ENCODE measurements around the gene DHCR7. TPM values are rescaled to one million over a fixed set of nuclear protein-coding genes. Genes with fewer than 3 reads are reported as not detected.

DHCR7 gene
- total RNA-seq, 2 donors from 2014 or later: 87.7 to 130 TPM

DNA sequence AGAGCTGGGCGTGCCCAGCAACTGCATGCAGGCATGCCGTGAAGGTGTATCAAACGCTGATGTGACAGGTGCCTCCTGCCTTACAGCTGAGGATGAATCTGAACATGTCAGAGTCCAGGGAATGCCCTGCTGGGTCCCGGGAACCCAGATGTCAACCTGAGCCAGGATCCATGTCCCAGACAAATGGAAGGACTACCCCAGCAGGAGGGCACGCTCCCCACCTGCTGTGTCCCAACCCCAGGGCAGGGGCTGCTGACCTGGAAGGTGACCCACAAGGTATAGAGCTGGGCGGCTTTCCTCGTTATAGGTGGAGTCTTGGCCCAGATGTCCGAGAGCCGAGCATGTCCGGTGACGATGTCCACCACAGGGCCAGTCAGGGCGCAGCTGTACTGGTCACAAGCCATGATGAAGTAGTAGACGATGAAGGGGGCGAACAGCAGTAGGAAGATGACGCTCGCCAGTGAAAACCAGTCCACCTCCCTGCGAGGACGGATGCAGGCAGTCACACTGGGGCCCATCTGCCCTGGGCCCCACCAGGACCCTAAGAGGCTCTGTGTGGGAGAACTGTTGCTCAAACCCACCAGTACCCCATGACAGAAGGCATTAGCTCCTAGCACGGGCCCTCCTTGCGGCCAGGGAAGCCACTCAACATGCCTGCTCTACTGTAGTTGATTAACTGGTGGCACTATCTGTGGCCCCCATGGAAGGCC lies 4.3 kb downstream of the DHCR7 start:
- no peak overlapping the region for H3K4me3 ChIP-seq (ENCODE audit: low read length)
- no peak for DNase-seq
- Mint-ChIP-seq H3K36me3 (ENCODE audit: low read depth) (peaks cover 68% of the 10 kb centered on the region), H3K4me3 (no peak overlapping the region), H3K27ac (no peak overlapping the region), H3K27me3 (ENCODE audit: insufficient read depth) (no peaks in the 10 kb centered on the region), H3K4me1 (peaks cover 10% of the 10 kb centered on the region), H3K9me3 (peaks cover 6% of the 10 kb centered on the region)
- TF ChIP-seq, protein P1, sequence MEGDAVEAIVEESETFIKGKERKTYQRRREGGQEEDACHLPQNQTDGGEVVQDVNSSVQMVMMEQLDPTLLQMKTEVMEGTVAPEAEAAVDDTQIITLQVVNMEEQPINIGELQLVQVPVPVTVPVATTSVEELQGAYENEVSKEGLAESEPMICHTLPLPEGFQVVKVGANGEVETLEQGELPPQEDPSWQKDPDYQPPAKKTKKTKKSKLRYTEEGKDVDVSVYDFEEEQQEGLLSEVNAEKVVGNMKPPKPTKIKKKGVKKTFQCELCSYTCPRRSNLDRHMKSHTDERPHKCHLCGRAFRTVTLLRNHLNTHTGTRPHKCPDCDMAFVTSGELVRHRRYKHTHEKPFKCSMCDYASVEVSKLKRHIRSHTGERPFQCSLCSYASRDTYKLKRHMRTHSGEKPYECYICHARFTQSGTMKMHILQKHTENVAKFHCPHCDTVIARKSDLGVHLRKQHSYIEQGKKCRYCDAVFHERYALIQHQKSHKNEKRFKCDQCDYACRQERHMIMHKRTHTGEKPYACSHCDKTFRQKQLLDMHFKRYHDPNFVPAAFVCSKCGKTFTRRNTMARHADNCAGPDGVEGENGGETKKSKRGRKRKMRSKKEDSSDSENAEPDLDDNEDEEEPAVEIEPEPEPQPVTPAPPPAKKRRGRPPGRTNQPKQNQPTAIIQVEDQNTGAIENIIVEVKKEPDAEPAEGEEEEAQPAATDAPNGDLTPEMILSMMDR (conservative IDR thresholded peaks at IDR 0.05): no peak
- H3K9ac ChIP-seq (ENCODE audit: extremely low read depth, low read length, poor library complexity, severe bottlenecking): no peak overlapping the region
- no peaks in the 10 kb centered on the region for H3K27me3 ChIP-seq (ENCODE audit: control insufficient read depth, insufficient read depth, low read length, poor library complexity, severe bottlenecking)
- peaks cover 2% of the 10 kb centered on the region for H3K4me1 ChIP-seq (ENCODE audit: control insufficient read depth, insufficient read depth, low read length)
- H3K9me3 ChIP-seq (ENCODE audit: control insufficient read depth, low read length): peaks cover 17% of the 10 kb centered on the region
- H3K27ac ChIP-seq (ENCODE audit: low read depth, low read length): no peak overlapping the region
- 90% methylated on average over 17 to 20 of the region's 20 CpGs for WGBS, 2 experiments (ENCODE audit: insufficient coverage in 1 of 2, insufficient read length in 1 of 2)
- H3K36me3 ChIP-seq (ENCODE audit: control insufficient read depth, insufficient read depth, low read length): peaks cover 71% of the 10 kb centered on the region

DNA sequence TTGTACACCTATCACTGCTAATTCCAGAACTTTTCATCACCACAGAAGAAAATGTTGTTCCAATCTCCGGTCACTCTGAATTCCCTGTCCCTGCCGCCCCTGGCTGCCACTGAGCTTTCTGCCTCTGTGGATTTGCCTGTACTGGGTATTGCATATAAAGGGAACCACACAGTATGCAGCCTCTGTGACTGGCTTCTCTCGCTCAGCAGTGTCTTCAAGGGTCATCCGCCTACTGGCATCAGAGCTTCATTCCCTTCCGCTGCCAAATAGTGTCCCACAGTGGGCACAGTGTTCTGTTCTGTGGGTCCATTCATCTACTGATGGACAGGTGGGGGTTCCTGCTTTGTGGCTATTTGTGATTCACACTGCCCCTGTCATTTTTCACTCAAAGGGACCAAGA lies 5.3 kb downstream of the DHCR7 start:
- H3K4me1 ChIP-seq (ENCODE audit: control insufficient read depth, insufficient read depth, low read length): peaks cover 2% of the 10 kb centered on the region
- H3K4me3 ChIP-seq (ENCODE audit: low read length): no peak overlapping the region
- TF ChIP-seq, protein P1 (conservative IDR thresholded peaks at IDR 0.05): no peak
- WGBS, 2 experiments (ENCODE audit: insufficient coverage in 1 of 2, insufficient read length in 1 of 2): 96% methylated on average over 5 of the region's 5 CpGs
- peaks cover 17% of the 10 kb centered on the region for H3K9me3 ChIP-seq (ENCODE audit: control insufficient read depth, low read length)
- peaks cover 77% of the 10 kb centered on the region for H3K36me3 Mint-ChIP-seq (ENCODE audit: low read depth)
- H3K27ac ChIP-seq (ENCODE audit: low read depth, low read length): no peak overlapping the region
- no peak overlapping the region for H3K9ac ChIP-seq (ENCODE audit: extremely low read depth, low read length, poor library complexity, severe bottlenecking)
- no peak overlapping the region for H3K4me3 Mint-ChIP-seq
- no peaks in the 10 kb centered on the region for H3K27me3 ChIP-seq (ENCODE audit: control insufficient read depth, insufficient read depth, low read length, poor library complexity, severe bottlenecking)
- H3K27ac Mint-ChIP-seq: no peak overlapping the region
- DNase-seq: no peak
- H3K4me1 Mint-ChIP-seq: peaks cover 10% of the 10 kb centered on the region
- H3K9me3 Mint-ChIP-seq: peaks cover 6% of the 10 kb centered on the region
- peaks cover 78% of the 10 kb centered on the region for H3K36me3 ChIP-seq (ENCODE audit: control insufficient read depth, insufficient read depth, low read length)
- no peaks in the 10 kb centered on the region for H3K27me3 Mint-ChIP-seq (ENCODE audit: insufficient read depth)

DNA sequence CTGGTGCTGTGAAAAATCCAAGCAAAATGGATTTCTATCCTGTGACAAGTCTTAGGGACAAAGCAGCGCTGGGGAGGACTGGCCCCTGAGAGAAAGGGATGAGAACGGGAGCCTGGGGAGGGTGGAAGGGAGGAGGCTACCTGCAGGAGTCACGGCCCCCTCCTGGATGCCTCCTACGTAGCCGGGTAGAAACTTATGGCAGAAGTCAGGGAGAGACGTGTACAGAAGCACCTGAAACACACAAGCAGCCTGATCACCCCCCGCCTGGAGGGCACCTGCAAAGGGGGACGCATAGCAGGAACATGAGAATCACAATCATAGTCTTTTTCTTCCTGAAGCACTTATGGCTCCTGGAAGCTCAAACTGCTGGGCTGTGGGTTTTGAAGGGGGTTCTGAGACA lies 6.1 kb downstream of the DHCR7 start:
- Mint-ChIP-seq H3K36me3 (ENCODE audit: low read depth) (peaks cover 82% of the 10 kb centered on the region), H3K27me3 (ENCODE audit: insufficient read depth) (no peaks in the 10 kb centered on the region)
- DNase-seq: no peak

More for the DNA sequence above, 6.1 kb downstream of the DHCR7 start:
- Histone ChIP-seq H3K27me3 (ENCODE audit: control insufficient read depth, insufficient read depth, low read length, poor library complexity, severe bottlenecking) (no peaks in the 10 kb centered on the region), H3K27ac (ENCODE audit: low read depth, low read length) (no peak overlapping the region), H3K4me3 (ENCODE audit: low read length) (no peak overlapping the region), H3K4me1 (ENCODE audit: control insufficient read depth, insufficient read depth, low read length) (no peaks in the 10 kb centered on the region), H3K9ac (ENCODE audit: extremely low read depth, low read length, poor library complexity, severe bottlenecking) (no peak overlapping the region), H3K36me3 (ENCODE audit: control insufficient read depth, insufficient read depth, low read length) (peaks cover 78% of the 10 kb centered on the region), H3K9me3 (ENCODE audit: control insufficient read depth, low read length) (peaks cover 17% of the 10 kb centered on the region)
- Mint-ChIP-seq H3K9me3 (peaks cover 6% of the 10 kb centered on the region), H3K27ac (no peak overlapping the region), H3K4me1 (peaks cover 6% of the 10 kb centered on the region), H3K4me3 (no peak overlapping the region)
- WGBS, 2 experiments (ENCODE audit: insufficient coverage in 1 of 2, insufficient read length in 1 of 2): 96 to 97% methylated on average over 4 to 8 of the region's 8 CpGs
- TF ChIP-seq, protein P1 (conservative IDR thresholded peaks at IDR 0.05): no peak
